Uterus (tissue), 2 donors: ENCODE measurements around the gene STIM1.

ENCODE experiments used
- CTCF ChIP-seq, 4 experiments: fragments of 200-600 bp in 2 of 4; fragments of 450-650 bp in 2 of 4; sonication (generic) in 2 of 4; IDR thresholded peaks; one replicate each; pipeline ENCODE4 v1.5.1; 2016 to 2019; ENCODE audit warnings: antibody characterized with exemption in 4 of 4, mild to moderate bottlenecking in 2 of 4, moderate library complexity in 1 of 4
- POLR2A ChIP-seq, 2 donors: fragments of 450-650 bp; IDR thresholded peaks; one replicate each; pipeline ENCODE4 v1.6.1; 2016; ENCODE audit warnings: antibody characterized with exemption in 2 of 2, mild to moderate bottlenecking in 1 of 2, moderate library complexity in 1 of 2

GRCh38 chr11:3841426-3842350 is 13.8 kb upstream of the STIM1 start:
- TF ChIP-seq CTCF (IDR thresholded peaks at IDR 0.05) (peak; percentile 68 to 91 (median 77)), POLR2A (IDR thresholded peaks at IDR 0.05) (peak in 1 of 2 donors; percentile 46)
